Measurements from ENCODE around the gene ALS2.
"Not testable (repeated sequence)": the region's sequence is repeated elsewhere in the genome, so short reads cannot be mapped to it uniquely, and the experiment has no call there.

The ALS2 gene

DNA sequence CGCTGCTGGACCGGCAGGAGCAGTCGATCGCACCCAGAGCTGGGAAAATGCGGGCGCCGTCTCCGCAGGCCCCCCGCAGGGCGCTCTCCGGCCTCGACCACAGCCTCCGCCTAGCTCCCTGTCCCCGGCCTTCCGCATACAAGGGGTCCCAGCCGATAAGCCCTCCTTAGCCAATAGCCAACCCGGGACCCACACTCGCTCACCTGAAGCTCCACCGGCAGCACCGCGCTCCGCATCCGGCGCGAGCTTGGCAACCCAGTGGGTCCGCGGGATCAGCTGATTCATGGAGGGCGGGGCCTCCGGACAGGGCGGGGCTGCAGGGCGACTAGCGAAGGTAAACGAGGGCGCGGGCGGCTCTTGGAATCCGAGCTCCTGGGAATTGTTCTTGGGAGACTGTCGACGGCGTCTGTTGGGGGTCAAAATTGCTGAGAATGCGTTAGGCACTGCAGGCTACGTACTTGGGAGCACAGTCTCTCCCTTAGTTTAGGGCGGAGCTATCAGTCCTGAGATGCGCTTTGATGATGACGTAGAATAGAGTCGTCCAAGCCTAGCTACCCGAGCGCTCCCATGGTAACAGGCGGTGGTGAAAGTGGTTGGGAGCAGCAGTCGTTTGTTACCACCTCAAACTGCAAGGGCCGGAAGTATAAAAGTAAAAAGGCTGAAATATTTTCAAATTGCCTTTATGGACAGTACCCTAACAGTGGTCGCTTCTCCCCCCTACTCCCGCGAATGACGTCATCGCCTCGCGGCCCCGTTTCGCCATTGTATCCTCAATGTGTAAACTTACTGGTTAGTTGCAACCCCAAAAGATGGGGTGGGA lies at the start of gene ALS2:
ALS2 (minus strand) TSS at position 260 of the 820 bp plus-strand sequence. CDS start 12,048 bp downstream, outside the sequence.
- peak; percentile 93 to 94 for DNase-seq

GRCh38 chr2:201828220-201828619 lies 47.5 kb upstream of the ALS2 start:
- DNase-seq, result no peak

- no peak for DNase-seq
These were observed 46.9 kb upstream of the ALS2 start for GRCh38 chr2:201827621-201828020.

DNA sequence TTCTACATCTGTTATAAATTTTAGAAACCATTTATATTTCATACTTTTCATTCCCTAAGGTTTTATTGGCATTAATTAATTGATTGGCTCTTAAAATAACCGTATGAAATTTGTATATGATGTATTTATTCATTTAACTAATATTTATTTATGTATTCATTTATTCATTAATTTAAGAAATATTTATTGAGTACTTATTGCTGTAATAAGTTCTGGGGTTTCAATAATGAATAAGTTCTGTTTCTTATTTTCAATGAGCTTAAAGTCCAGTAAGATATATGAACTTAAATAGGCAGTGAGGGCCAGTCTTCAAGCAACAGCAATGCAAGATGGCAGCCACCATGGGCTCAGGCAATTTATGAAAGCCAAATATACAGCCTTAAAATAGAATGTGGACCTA lies 43.5 kb upstream of the ALS2 start:
- no peak for DNase-seq

- no peak for DNase-seq
These were observed 40.3 kb upstream of the ALS2 start for GRCh38 chr2:201821080-201821479.

DNA sequence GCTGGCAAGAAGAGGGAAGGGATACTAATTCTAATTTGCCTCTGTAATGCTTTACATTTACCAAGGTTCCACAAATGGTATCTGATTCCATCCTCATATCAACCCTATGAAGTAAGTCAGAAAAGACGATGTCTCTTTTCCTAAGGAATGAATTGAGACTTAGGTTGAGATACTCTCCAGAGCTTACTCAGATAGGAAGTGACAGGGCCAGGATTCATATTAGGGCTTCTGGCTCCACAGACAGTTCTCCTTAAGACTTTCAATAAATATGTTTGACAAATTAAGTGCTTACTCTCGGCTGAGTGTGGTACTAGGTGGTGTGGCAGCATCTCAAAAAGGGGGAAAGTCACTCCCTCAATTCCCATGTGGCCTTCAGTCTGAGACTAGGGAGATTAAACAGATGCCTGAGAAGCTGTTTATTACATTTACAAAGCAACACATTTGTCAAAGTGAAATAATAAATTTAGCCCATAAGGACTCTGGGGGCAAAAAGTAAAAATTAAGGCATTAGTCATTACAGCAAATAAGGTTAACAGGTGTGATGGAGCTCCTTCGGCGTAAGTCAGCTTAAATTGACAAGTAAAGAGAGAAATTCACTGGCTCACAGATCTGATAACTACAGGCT lies 39.8 kb upstream of the ALS2 start:
- DNase-seq, result no peak

- DNase-seq, result no peak
These were observed 36.2 kb upstream of the ALS2 start for GRCh38 chr2:201816657-201817575.

DNA sequence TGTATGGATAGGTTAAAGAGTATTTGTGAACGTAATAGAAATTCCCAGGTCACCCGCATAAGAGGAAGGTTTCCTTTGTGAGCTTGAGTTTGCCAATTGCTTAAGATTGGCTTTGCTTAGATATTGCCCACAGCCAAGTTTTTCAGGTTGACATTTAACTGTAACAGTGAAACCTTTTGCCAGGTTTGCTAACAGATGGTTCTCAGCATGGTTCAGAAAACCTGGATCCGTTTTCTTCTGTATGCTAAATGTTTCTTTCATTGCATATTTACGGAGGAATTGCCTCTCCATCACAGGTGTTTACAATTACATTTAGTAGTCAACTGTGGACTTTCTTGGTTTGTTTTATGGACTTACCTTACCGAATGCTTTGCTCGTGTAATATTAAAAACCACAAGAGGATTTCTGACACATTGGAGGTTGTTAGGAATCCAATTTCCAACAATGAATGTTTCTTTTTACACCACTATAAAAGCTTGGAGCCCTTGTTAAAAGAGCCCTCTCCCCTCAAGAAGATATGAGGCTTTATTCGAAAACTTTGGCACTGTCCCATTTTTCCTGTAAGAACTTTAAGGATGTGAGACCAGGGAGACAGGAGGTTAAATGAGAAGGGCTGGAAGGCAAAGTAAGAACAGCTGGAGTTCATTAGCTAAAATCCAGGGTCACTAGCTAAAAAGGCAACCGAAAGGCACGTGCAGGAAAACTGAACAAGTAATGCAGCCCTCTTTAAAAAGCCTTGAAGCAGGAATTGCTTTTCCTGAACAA lies 33.4 kb upstream of the ALS2 start:
- peak in 1 of 2 experiments; percentile 58 for DNase-seq

- DNase-seq, result not testable (repeated sequence)
These were observed 29.9 kb upstream of the ALS2 start for GRCh38 chr2:201810604-201811003.

- DNase-seq, result no peak
These were observed 28.9 kb upstream of the ALS2 start for GRCh38 chr2:201809633-201810032.

- DNase-seq, result no peak
These were observed 27.3 kb upstream of the ALS2 start for GRCh38 chr2:201808027-201808426.

- peak in 1 of 2 experiments; percentile 40 for DNase-seq
These were observed 26.8 kb upstream of the ALS2 start for GRCh38 chr2:201807452-201807999.

- no peak for DNase-seq
These were observed 25.9 kb upstream of the ALS2 start, which contains the start of gene CDK15 for GRCh38 chr2:201806442-201807170. Gene CDK15 (plus strand): TSS chr2:201806537. CDS start chr2:201806665, 128 bp downstream.

- DNase-seq, result peak in 1 of 2 experiments; percentile 26
These were observed 18.2 kb upstream of the ALS2 start for GRCh38 chr2:201798914-201799285.

DNA sequence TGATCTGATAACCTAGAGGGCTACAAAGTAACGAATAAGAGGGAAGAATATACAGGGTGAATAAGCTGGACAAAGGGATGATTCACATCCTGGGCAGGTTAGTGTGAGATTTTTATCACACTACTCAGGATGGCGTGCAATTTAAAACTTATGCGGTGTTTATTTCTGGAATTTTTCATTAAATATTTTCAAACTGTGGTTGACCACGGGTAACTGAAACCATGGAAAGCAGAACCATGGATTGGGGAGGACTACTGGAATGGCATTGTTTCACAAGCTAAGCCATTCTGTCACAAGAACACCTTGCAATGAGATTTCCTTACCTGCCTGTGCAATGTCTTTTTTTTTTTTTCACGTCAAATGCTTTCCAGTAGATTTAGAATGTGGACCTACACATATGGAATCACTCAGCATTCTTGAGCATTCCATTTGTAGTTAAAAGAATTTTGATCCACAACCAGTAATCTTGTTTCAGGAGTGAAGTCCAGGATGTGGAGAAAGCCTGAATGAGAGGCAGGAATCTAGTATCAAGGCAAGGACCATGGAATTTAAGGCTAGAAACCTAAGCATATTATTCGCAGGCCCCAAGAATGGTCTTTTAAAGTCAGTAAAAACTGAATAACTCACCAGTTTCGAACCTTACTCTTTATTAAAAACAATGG lies 17.6 kb upstream of the ALS2 start:
- DNase-seq, result no peak

GRCh38 chr2:201797175-201797840 lies 16.6 kb upstream of the ALS2 start:
- no peak for DNase-seq

DNA sequence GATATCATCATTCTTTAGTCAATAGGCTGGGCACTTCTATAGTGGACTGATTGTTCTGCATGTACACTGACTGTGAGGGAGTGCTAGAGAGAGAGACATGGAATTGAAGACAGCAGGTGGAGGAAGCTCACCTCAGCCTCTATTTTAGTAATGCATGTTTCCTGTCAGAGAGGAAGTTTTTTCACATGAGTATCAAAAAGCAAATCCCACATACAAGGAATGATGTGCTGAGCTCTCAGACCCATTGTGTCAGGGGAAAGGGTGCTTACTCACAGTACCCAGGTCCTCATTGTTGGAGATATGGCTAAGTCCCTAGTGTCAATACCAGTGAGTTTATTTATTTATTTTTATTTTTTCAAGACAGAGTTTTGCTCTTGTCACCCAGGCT lies 15.7 kb upstream of the ALS2 start:
- DNase-seq, result no peak

- DNase-seq, result peak; percentile 17 to 73
These were observed 15.1 kb upstream of the ALS2 start for GRCh38 chr2:201795607-201796477.

GRCh38 chr2:201794294-201794693 lies 13.6 kb upstream of the ALS2 start:
- DNase-seq, result no peak
